ENCODE data around the gene SNX9. TPM values are rescaled to one million over a fixed set of nuclear protein-coding genes. Genes with fewer than 3 reads are reported as not detected.

The SNX9 gene
- total RNA-seq, 6 donors from 2014 or later, result 13.6 to 31.6 (median 19.0) TPM

GRCh38 chr6:157983406-157984119, 160.5 kb downstream of the SNX9 start:
- DNase-seq (no peak), ATAC-seq (ENCODE audit: low FRiP score in 2 of 2) (no peak)
- H3K4me1 ChIP-seq, result peaks cover 0 to 24% (median 12%) of the 10 kb centered on the region in 4 donors
- H3K27ac ChIP-seq, result no peak overlapping the region
- H3K9me3 ChIP-seq, result no peaks in the 10 kb centered on the region
- H3K36me3 ChIP-seq, result no peaks in the 10 kb centered on the region
- TF ChIP-seq POLR2A (IDR thresholded peaks at IDR 0.05) (no peak), CTCF (IDR thresholded peaks at IDR 0.05) (no peak), POLR2AphosphoS5 (IDR thresholded peaks at IDR 0.05) (no peak), EP300 (IDR thresholded peaks at IDR 0.05) (no peak)
- no peak overlapping the region for H3K4me3 ChIP-seq
- WGBS, 2 donors, result 92 to 95% methylated on average over 9 of the region's 9 CpGs
- H3K27me3 ChIP-seq, result peaks cover 0 to 5% (median 0%) of the 10 kb centered on the region in 4 donors

GRCh38 chr6:157984128-157984527, 161.1 kb downstream of the SNX9 start:
- no peak for DNase-seq
- Histone ChIP-seq H3K27me3 (peaks cover 0 to 5% (median 0%) of the 10 kb centered on the region in 4 donors), H3K36me3 (no peaks in the 10 kb centered on the region), H3K4me3 (no peak overlapping the region), H3K27ac (no peak overlapping the region), H3K9me3 (no peaks in the 10 kb centered on the region), H3K4me1 (peaks cover 0 to 26% (median 13%) of the 10 kb centered on the region in 4 donors)
- no peak for TF ChIP-seq POLR2A (IDR thresholded peaks at IDR 0.05)
- no peak for TF ChIP-seq EP300 (IDR thresholded peaks at IDR 0.05)
- no peak for TF ChIP-seq POLR2AphosphoS5 (IDR thresholded peaks at IDR 0.05)
- no peak for TF ChIP-seq CTCF (IDR thresholded peaks at IDR 0.05)
- 96 to 98% methylated on average over 4 of the region's 4 CpGs for whole genome bisulfite sequencing, 2 donors
- no peak for ATAC-seq (ENCODE audit: low FRiP score in 2 of 2)

- H3K36me3 ChIP-seq, result no peaks in the 10 kb centered on the region
- no peak overlapping the region for H3K27ac ChIP-seq
- 70 to 75% methylated on average over 14 of the region's 14 CpGs for WGBS, 2 donors
- no peak overlapping the region for H3K4me3 ChIP-seq
- H3K4me1 ChIP-seq, result peaks cover 3 to 32% (median 18%) of the 10 kb centered on the region in 4 donors
- H3K9me3 ChIP-seq, result no peaks in the 10 kb centered on the region
- H3K27me3 ChIP-seq, result peaks cover 0 to 5% (median 0%) of the 10 kb centered on the region in 4 donors
- no peak for ATAC-seq (ENCODE audit: low FRiP score in 2 of 2)
- TF ChIP-seq POLR2A (IDR thresholded peaks at IDR 0.05), result no peak
- no peak for TF ChIP-seq EP300 (IDR thresholded peaks at IDR 0.05)
- TF ChIP-seq CTCF (IDR thresholded peaks at IDR 0.05), result no peak
- no peak for TF ChIP-seq POLR2AphosphoS5 (IDR thresholded peaks at IDR 0.05)
- no peak for DNase-seq
These were observed 161.7 kb downstream of the SNX9 start for GRCh38 chr6:157984686-157985225.

GRCh38 chr6:157985378-157986155, 162.5 kb downstream of the SNX9 start:
- ATAC-seq (ENCODE audit: low FRiP score in 2 of 2) (no peak), DNase-seq (no peak)
- TF ChIP-seq CTCF (IDR thresholded peaks at IDR 0.05) (no peak), EP300 (IDR thresholded peaks at IDR 0.05) (no peak), POLR2AphosphoS5 (IDR thresholded peaks at IDR 0.05) (no peak)
- Histone ChIP-seq H3K4me3 (no peak overlapping the region), H3K9me3 (no peaks in the 10 kb centered on the region), H3K27ac (no peak overlapping the region), H3K27me3 (peaks cover 0 to 5% (median 0%) of the 10 kb centered on the region in 4 donors), H3K4me1 (peaks cover 6 to 40% (median 24%) of the 10 kb centered on the region in 4 donors), H3K36me3 (no peaks in the 10 kb centered on the region)
- 78 to 82% methylated on average over 13 of the region's 13 CpGs for WGBS, 2 donors

Measured in upper lobe of left lung (tissue), 6 donors.